ENCODE data around the gene TGFBR2.
A peak's percentile ranks its signal among the peaks of the same experiment; 100 is the strongest.

The TGFBR2 gene

DNA sequence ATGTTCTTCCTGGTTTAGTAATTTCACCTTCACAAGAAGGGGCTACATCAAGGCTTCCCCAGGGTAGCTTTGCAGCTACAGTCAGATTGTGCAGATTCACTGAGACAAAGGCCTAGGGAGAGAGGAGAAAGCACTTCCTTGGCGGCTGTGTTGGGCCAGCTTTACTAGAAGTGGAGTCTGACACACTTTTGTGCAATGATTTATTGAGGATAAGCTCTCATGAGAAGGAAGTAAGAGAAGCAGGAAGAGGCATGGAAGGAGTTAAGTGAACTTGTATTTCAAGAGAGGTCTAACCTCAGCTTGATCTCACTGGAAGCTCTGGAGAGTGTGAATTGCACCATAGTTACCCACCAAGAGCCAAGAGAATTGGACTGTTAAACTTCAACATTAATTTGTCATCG, 78.9 kb downstream of the TGFBR2 start:
- no CpG with 5 or more reads among the region's 2 CpGs for WGBS (ENCODE audit: extremely low coverage, insufficient coverage, insufficient read length)
- Histone ChIP-seq H3K27ac (ENCODE audit: low read depth, low read length) (no peak overlapping the region), H2BK120ac (ENCODE audit: insufficient read depth, low read length, poor library complexity) (no peak overlapping the region), H3K4me2 (ENCODE audit: low read length) (no peak overlapping the region), H3K4me1 (ENCODE audit: control insufficient read depth in 1 of 2, insufficient read depth in 2 of 2, low read length in 2 of 2) (peaks cover 21 to 24% of the 10 kb centered on the region in 2 experiments), H2AFZ (ENCODE audit: insufficient read depth, low read length, poor library complexity) (no peak overlapping the region), H3K4me3 (ENCODE audit: low read depth, low read length) (no peak overlapping the region), H3K27me3 (ENCODE audit: insufficient read depth, low read length) (no peaks in the 10 kb centered on the region), H4K12ac (ENCODE audit: low read depth, low read length) (no peak overlapping the region), H3K79me2 (ENCODE audit: control insufficient read depth, insufficient read depth, low read length, poor library complexity) (peaks cover 2% of the 10 kb centered on the region), H3K23ac (ENCODE audit: low read length) (no peak overlapping the region), H3K9ac (ENCODE audit: low read length) (no peak overlapping the region), H2AK5ac (ENCODE audit: low read length) (no peak overlapping the region), H4K8ac (ENCODE audit: low read depth, low read length) (no peak overlapping the region), H3K36me3 (ENCODE audit: control insufficient read depth in 1 of 2, insufficient read depth in 2 of 2, low read length in 2 of 2) (peaks cover 7 to 15% of the 10 kb centered on the region in 2 experiments), H3K4ac (ENCODE audit: low read depth, low read length) (no peak overlapping the region), H4K91ac (ENCODE audit: low read depth, low read length) (no peak overlapping the region), H3K18ac (ENCODE audit: low read length) (no peak overlapping the region), H3K79me1 (ENCODE audit: low read length) (peaks cover 3% of the 10 kb centered on the region), H2BK5ac (ENCODE audit: low read depth, low read length, poor library complexity) (no peak overlapping the region), H3K9me3 (ENCODE audit: insufficient read depth, low read depth, low read length) (no peaks in the 10 kb centered on the region), H2BK12ac (ENCODE audit: low read length) (no peak overlapping the region), H3K14ac (ENCODE audit: low read length) (no peak overlapping the region)
- no peak for DNase-seq

DNA sequence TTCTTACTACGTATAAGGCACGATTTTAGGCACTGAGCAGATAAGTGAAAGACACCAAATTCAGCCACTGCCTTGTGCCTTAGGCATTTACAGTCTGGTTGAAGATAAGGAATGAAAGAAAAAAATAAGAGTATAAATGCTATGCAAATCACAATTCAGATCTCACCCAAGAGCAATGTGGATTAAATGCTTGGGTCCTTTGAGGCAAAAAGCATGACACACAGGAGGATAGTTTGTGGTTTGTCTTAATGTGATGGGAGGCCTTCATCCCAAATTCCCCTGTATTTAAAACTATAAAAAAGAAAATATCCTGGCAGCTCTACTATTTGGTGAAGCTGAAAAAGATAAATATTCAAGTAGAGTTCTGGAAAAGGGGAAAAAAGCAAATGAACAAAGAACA, 79.8 kb downstream of the TGFBR2 start:
- DNase-seq: no peak
- no peak overlapping the region for H2AFZ ChIP-seq (ENCODE audit: insufficient read depth, low read length, poor library complexity)
- no CpG with 5 or more reads among the region's 2 CpGs for WGBS (ENCODE audit: extremely low coverage, insufficient coverage, insufficient read length)
- H3K9ac ChIP-seq (ENCODE audit: low read length): no peak overlapping the region
- no peak overlapping the region for H3K4me2 ChIP-seq (ENCODE audit: low read length)
- peaks cover 7% of the 10 kb centered on the region for H3K79me1 ChIP-seq (ENCODE audit: low read length)
- no peaks in the 10 kb centered on the region for H3K9me3 ChIP-seq (ENCODE audit: insufficient read depth, low read depth, low read length)
- H4K12ac ChIP-seq (ENCODE audit: low read depth, low read length): no peak overlapping the region
- peaks cover 16 to 20% of the 10 kb centered on the region in 2 experiments for H3K4me1 ChIP-seq (ENCODE audit: control insufficient read depth in 1 of 2, insufficient read depth in 2 of 2, low read length in 2 of 2)
- no peak overlapping the region for H2AK5ac ChIP-seq (ENCODE audit: low read length)
- H3K18ac ChIP-seq (ENCODE audit: low read length): no peak overlapping the region
- H3K14ac ChIP-seq (ENCODE audit: low read length): no peak overlapping the region
- no peak overlapping the region for H4K91ac ChIP-seq (ENCODE audit: low read depth, low read length)
- H3K36me3 ChIP-seq (ENCODE audit: control insufficient read depth in 1 of 2, insufficient read depth in 2 of 2, low read length in 2 of 2): peaks cover 10 to 20% of the 10 kb centered on the region in 2 experiments
- H3K27ac ChIP-seq (ENCODE audit: low read depth, low read length): no peak overlapping the region
- no peak overlapping the region for H3K4ac ChIP-seq (ENCODE audit: low read depth, low read length)
- no peak overlapping the region for H2BK120ac ChIP-seq (ENCODE audit: insufficient read depth, low read length, poor library complexity)
- H3K4me3 ChIP-seq (ENCODE audit: low read depth, low read length): no peak overlapping the region
- H3K79me2 ChIP-seq (ENCODE audit: control insufficient read depth, insufficient read depth, low read length, poor library complexity): peaks cover 2% of the 10 kb centered on the region
- H2BK12ac ChIP-seq (ENCODE audit: low read length): no peak overlapping the region
- H2BK5ac ChIP-seq (ENCODE audit: low read depth, low read length, poor library complexity): no peak overlapping the region
- no peaks in the 10 kb centered on the region for H3K27me3 ChIP-seq (ENCODE audit: insufficient read depth, low read length)
- H3K23ac ChIP-seq (ENCODE audit: low read length): no peak overlapping the region
- H4K8ac ChIP-seq (ENCODE audit: low read depth, low read length): no peak overlapping the region

DNA sequence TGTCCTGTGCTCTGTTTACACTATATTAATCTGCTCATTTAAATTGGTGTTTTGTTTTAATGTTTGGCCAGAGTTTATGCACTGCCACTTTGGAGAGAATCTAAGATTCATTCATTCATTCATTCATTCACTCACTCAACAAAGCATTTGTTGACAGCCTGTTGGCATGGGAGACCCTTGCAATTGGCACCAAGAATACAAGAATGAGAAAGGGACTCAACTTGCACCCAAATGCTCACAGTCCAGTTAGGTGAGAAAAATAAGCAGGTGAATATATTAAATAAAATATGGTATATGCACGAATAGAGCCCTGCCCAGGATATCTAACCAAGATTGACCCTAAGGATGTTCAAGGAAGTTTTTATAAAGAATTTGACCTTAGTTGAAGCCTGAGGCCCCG, 80.4 kb downstream of the TGFBR2 start:
- Histone ChIP-seq H4K12ac (ENCODE audit: low read depth, low read length) (no peak overlapping the region), H3K79me2 (ENCODE audit: control insufficient read depth, insufficient read depth, low read length, poor library complexity) (peaks cover 2% of the 10 kb centered on the region), H3K9me3 (ENCODE audit: insufficient read depth, low read depth, low read length) (no peaks in the 10 kb centered on the region), H2BK12ac (ENCODE audit: low read length) (no peak overlapping the region), H3K9ac (ENCODE audit: low read length) (no peak overlapping the region), H3K79me1 (ENCODE audit: low read length) (peaks cover 6% of the 10 kb centered on the region), H3K27me3 (ENCODE audit: insufficient read depth, low read length) (no peaks in the 10 kb centered on the region), H2AFZ (ENCODE audit: insufficient read depth, low read length, poor library complexity) (no peak overlapping the region), H3K27ac (ENCODE audit: low read depth, low read length) (no peak overlapping the region), H3K36me3 (ENCODE audit: control insufficient read depth in 1 of 2, insufficient read depth in 2 of 2, low read length in 2 of 2) (peaks cover 14 to 24% of the 10 kb centered on the region in 2 experiments), H3K4ac (ENCODE audit: low read depth, low read length) (no peak overlapping the region), H2BK5ac (ENCODE audit: low read depth, low read length, poor library complexity) (no peak overlapping the region), H4K91ac (ENCODE audit: low read depth, low read length) (no peak overlapping the region), H3K18ac (ENCODE audit: low read length) (no peak overlapping the region), H3K4me1 (ENCODE audit: control insufficient read depth in 1 of 2, insufficient read depth in 2 of 2, low read length in 2 of 2) (peaks cover 12 to 14% of the 10 kb centered on the region in 2 experiments), H2BK120ac (ENCODE audit: insufficient read depth, low read length, poor library complexity) (no peak overlapping the region), H3K14ac (ENCODE audit: low read length) (no peak overlapping the region), H3K4me2 (ENCODE audit: low read length) (no peak overlapping the region), H3K23ac (ENCODE audit: low read length) (no peak overlapping the region), H3K4me3 (ENCODE audit: low read depth, low read length) (no peak overlapping the region), H2AK5ac (ENCODE audit: low read length) (no peak overlapping the region), H4K8ac (ENCODE audit: low read depth, low read length) (no peak overlapping the region)
- no CpG with 5 or more reads among the region's 2 CpGs for WGBS (ENCODE audit: extremely low coverage, insufficient coverage, insufficient read length)
- DNase-seq: no peak

DNA sequence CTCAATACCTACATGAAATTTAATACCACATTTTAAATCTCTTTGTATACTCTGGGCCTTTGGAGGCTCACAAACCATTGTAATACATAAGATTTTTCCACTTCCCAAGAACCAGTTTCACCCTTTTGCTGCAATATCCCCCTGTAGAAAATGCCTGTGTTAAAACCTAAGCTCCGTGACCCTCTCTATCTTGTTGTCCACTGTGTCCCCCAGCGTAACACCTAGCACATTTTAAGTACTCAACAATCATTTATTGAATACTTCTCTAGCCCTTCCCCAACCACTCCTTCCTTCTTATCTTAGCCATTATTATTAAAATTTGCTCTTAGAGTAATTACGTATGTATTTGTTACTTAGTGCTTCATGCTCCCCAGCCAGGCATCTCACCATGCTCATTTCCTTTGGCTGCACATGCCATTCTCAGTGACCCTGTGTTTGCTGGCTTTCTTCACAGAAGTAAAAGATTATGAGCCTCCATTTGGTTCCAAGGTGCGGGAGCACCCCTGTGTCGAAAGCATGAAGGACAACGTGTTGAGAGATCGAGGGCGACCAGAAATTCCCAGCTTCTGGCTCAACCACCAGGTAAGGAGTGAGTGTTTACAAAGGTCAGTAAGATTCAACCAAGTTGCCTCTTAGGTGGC, 81.6 kb downstream of the TGFBR2 start:
- Histone ChIP-seq H3K4ac (ENCODE audit: low read depth, low read length) (no peak overlapping the region), H2BK12ac (ENCODE audit: low read length) (peak overlapping the region; percentile 60), H3K14ac (ENCODE audit: low read length) (no peak overlapping the region), H3K4me1 (ENCODE audit: control insufficient read depth in 1 of 2, insufficient read depth in 2 of 2, low read length in 2 of 2) (peaks cover 9 to 12% of the 10 kb centered on the region in 2 experiments), H3K18ac (ENCODE audit: low read length) (peak overlapping the region; percentile 41), H2BK120ac (ENCODE audit: insufficient read depth, low read length, poor library complexity) (peak overlapping the region; percentile 69), H3K4me3 (ENCODE audit: low read depth, low read length) (no peak overlapping the region), H3K27me3 (ENCODE audit: insufficient read depth, low read length) (no peaks in the 10 kb centered on the region), H3K9me3 (ENCODE audit: insufficient read depth, low read depth, low read length) (no peaks in the 10 kb centered on the region), H3K79me2 (ENCODE audit: control insufficient read depth, insufficient read depth, low read length, poor library complexity) (peaks cover 2% of the 10 kb centered on the region), H3K36me3 (ENCODE audit: control insufficient read depth in 1 of 2, insufficient read depth in 2 of 2, low read length in 2 of 2) (peaks cover 14 to 29% of the 10 kb centered on the region in 2 experiments), H2BK5ac (ENCODE audit: low read depth, low read length, poor library complexity) (no peak overlapping the region), H4K8ac (ENCODE audit: low read depth, low read length) (peak overlapping the region; percentile 39), H3K9ac (ENCODE audit: low read length) (no peak overlapping the region), H3K27ac (ENCODE audit: low read depth, low read length) (peak overlapping the region; percentile 38), H3K23ac (ENCODE audit: low read length) (no peak overlapping the region), H4K91ac (ENCODE audit: low read depth, low read length) (no peak overlapping the region), H4K12ac (ENCODE audit: low read depth, low read length) (peak overlapping the region; percentile 56), H3K4me2 (ENCODE audit: low read length) (no peak overlapping the region), H2AFZ (ENCODE audit: insufficient read depth, low read length, poor library complexity) (no peak overlapping the region), H2AK5ac (ENCODE audit: low read length) (no peak overlapping the region), H3K79me1 (ENCODE audit: low read length) (peaks cover 6% of the 10 kb centered on the region)
- no CpG with 5 or more reads among the region's 8 CpGs for WGBS (ENCODE audit: extremely low coverage, insufficient coverage, insufficient read length)
- DNase-seq: no peak
